Body of pancreas (tissue), 4 donors: Measurements from ENCODE around the gene GRID1. TPM values are rescaled to one million over a fixed set of nuclear protein-coding genes. Genes with fewer than 3 reads are reported as not detected.

Experiments used
- ATAC-seq: fragments of 150-250 bp; one replicate; pipeline ENCODE4 v1.9.1; 2016
- DNase-seq, 4 donors: peaks; one replicate each; pipeline ENCODE4 v3.0.0-alpha.2; 2019
- H3K27ac ChIP-seq, 4 donors: fragments of 200-600 bp; sonication (generic); 1 replicate in 3 of 4; 2 replicates in 1 of 4; pipeline versions ENCODE4 v1.5.1 to v1.6.1; 2016 to 2019; ENCODE audit warnings: mild to moderate bottlenecking in 1 of 4, mixed read lengths in 1 of 4, moderate library complexity in 1 of 4
- H3K27me3 ChIP-seq, 2 donors: fragments of 200-600 bp; sonication (generic); one replicate each; pipeline ENCODE4 v1.6.0; 2016; ENCODE audit warnings: mild to moderate bottlenecking in 1 of 2
- H3K36me3 ChIP-seq, 2 donors: fragments of 200-600 bp; sonication (generic); replicated peaks in 1 of 2; 2 replicates each; pipeline ENCODE4 v1.5.1; 2016; ENCODE audit warnings: low read depth in 2 of 2; ENCODE audit not compliant: insufficient read depth in 1 of 2
- H3K4me1 ChIP-seq: fragments of 200-600 bp; sonication (generic); one replicate; pipeline ENCODE4 v1.6.0; 2016
- H3K4me3 ChIP-seq, 2 donors: fragments of 200-600 bp; sonication (generic); 1 replicate in 1 of 2; 2 replicates in 1 of 2; pipeline ENCODE4 v1.5.1; 2016 to 2019
- H3K9me3 ChIP-seq, 3 donors: fragments of 200-600 bp; sonication (generic); 1 replicate in 2 of 3; 2 replicates in 1 of 3; pipeline ENCODE4 v1.5.1; 2016
- POLR2A ChIP-seq, 3 donors: fragments of 450-650 bp; IDR thresholded peaks; one replicate each; pipeline ENCODE4 v1.6.1; 2016; ENCODE audit warnings: antibody characterized with exemption in 3 of 3, mild to moderate bottlenecking in 2 of 3
- WGBS, 2 donors: methylation state at CpG; one replicate each; pipeline ENCODE4 v1.1.5; 2017; 5-methylcytosine and 5-hydroxymethylcytosine counted together
- intact Hi-C: fragments of 100-400 bp; cut with DNase I; formaldehyde crosslinking; loops from one replicate; pipeline ENCODE4 v1.15.1; 2023
- total RNA-seq, 2 donors: library from RNA; depleted of rRNA; stranded (reverse); fragments of >200 nt; gene quantifications; one replicate each; pipeline ENCODE4 v1.1.0, GENCODE V29; 2016
- TF ChIP-seq, protein P1 (sequence below), 7 experiments: fragments of 450-650 bp in 4 of 7; fragments of 200-600 bp in 3 of 7; sonication (generic) in 3 of 7; IDR thresholded peaks; one replicate each; pipeline ENCODE4 v1.5.1; 2016 to 2019; ENCODE audit warnings: antibody characterized with exemption in 7 of 7

Gene GRID1
- total RNA-seq, 2 donors from 2014 or later, result 1.0 to 1.6 TPM

DNA sequence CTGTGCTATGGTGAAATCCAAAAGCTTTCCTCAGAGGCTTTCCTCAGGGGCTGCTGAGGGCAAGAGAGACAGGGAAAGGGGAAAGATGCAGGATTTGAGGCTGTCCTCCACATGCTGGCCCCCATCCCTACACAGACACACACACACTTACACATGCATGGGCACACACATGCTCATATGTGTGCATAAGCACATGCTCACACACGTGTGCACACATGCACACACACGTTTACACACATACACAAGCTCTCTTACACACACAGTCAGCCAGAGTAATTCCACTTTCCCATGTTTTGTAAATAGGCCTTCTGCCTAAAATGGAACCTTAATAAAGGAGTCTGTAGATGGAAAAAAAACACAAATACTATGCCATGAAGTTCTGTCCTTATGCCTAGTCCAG is 312.9 kb downstream of the GRID1 start:
- Histone ChIP-seq H3K4me1 (no peaks in the 10 kb centered on the region), H3K9me3 (peaks cover 0 to 3% (median 0%) of the 10 kb centered on the region in 3 donors), H3K27me3 (no peaks in the 10 kb centered on the region), H3K36me3 (no peaks in the 10 kb centered on the region), H3K4me3 (no peak overlapping the region), H3K27ac (no peak overlapping the region)
- TF ChIP-seq POLR2A (IDR thresholded peaks at IDR 0.05), result no peak
- TF ChIP-seq, protein P1, sequence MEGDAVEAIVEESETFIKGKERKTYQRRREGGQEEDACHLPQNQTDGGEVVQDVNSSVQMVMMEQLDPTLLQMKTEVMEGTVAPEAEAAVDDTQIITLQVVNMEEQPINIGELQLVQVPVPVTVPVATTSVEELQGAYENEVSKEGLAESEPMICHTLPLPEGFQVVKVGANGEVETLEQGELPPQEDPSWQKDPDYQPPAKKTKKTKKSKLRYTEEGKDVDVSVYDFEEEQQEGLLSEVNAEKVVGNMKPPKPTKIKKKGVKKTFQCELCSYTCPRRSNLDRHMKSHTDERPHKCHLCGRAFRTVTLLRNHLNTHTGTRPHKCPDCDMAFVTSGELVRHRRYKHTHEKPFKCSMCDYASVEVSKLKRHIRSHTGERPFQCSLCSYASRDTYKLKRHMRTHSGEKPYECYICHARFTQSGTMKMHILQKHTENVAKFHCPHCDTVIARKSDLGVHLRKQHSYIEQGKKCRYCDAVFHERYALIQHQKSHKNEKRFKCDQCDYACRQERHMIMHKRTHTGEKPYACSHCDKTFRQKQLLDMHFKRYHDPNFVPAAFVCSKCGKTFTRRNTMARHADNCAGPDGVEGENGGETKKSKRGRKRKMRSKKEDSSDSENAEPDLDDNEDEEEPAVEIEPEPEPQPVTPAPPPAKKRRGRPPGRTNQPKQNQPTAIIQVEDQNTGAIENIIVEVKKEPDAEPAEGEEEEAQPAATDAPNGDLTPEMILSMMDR (IDR thresholded peaks at IDR 0.05), result no peak
- 71 to 76% methylated on average over 2 of the region's 2 CpGs for WGBS, 2 donors
- intact Hi-C loops, result no loop called here
- no peak for DNase-seq
- ATAC-seq, result no peak

DNA sequence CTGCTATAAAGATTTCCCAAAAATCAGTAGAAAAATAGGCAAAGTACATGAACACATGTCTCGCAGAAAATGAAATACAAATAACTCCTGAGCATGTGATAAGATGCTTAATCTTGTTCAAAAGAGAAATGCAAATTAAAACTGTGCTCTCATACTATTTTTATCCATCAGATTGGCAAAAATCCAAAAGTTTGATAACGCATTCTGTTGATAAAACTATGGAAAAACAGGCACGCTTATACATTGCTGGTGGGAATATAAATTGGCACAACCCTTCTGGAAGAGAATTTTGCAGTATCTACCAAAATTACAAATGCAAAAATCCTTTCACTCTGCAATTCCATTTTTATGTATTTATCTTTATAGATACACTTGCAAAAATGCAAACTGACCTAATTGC is 315.0 kb downstream of the GRID1 start:
- no peak for ATAC-seq
- TF ChIP-seq POLR2A (IDR thresholded peaks at IDR 0.05), result no peak
- TF ChIP-seq, protein P1 (IDR thresholded peaks at IDR 0.05), result no peak
- no peaks in the 10 kb centered on the region for H3K27me3 ChIP-seq
- DNase-seq, result no peak
- H3K4me1 ChIP-seq, result no peaks in the 10 kb centered on the region
- no peak overlapping the region for H3K4me3 ChIP-seq
- intact Hi-C loops, result no loop called here
- no peak overlapping the region for H3K27ac ChIP-seq
- H3K36me3 ChIP-seq, result no peaks in the 10 kb centered on the region
- 36 to 49% methylated on average over 3 of the region's 3 CpGs for WGBS, 2 donors
- H3K9me3 ChIP-seq, result peaks cover 0 to 3% (median 0%) of the 10 kb centered on the region in 3 donors

DNA sequence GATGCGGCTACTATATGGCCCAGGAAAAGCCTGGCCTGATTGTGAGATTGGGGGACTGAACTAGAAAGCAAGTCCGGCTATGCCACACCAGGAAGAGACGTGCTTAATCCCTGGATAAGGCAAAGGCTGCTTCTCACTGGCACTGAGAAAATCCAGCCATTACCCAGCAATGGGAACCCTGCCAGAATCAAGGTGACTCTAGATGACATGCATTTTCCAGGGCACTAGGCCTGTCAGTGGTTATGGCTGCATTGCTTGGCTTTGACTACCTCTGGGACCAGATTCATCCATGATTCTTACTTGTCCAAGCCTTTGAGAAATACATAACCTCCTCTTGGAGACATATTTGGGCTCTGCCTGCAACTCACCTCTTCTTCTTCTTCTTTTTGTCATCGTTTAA is 317.2 kb downstream of the GRID1 start:
- Histone ChIP-seq H3K4me3 (no peak overlapping the region), H3K27me3 (no peaks in the 10 kb centered on the region), H3K27ac (no peak overlapping the region), H3K9me3 (peaks cover 0 to 3% (median 0%) of the 10 kb centered on the region in 3 donors), H3K36me3 (no peaks in the 10 kb centered on the region), H3K4me1 (no peaks in the 10 kb centered on the region)
- TF ChIP-seq, protein P1 (IDR thresholded peaks at IDR 0.05), result no peak
- TF ChIP-seq POLR2A (IDR thresholded peaks at IDR 0.05), result no peak
- intact Hi-C loops, result no loop called here
- DNase-seq (no peak), ATAC-seq (no peak)
- 85 to 92% methylated on average over 4 of the region's 4 CpGs for WGBS, 2 donors

DNA sequence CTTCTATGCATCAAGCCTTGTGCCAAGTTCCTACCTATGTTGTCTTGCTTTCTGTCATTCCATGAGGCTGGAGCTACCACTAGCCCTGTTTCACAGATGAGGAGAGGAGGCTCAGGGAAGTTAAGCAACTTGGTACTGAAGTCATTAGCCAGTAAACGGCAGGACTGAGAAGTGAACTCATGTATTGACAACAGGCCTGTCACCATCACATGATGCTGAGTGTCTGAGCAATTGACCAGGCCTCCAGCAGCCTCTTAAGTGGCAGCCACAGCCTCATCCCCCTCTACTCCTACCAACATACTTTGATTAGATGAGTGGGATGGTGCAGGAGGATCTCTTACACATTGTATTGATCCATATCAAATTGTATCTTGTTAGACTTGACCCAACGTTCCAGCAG is 317.6 kb downstream of the GRID1 start:
- Histone ChIP-seq H3K9me3 (peaks cover 0 to 3% (median 0%) of the 10 kb centered on the region in 3 donors), H3K27ac (no peak overlapping the region), H3K4me3 (no peak overlapping the region), H3K36me3 (no peaks in the 10 kb centered on the region), H3K27me3 (no peaks in the 10 kb centered on the region), H3K4me1 (no peaks in the 10 kb centered on the region)
- ATAC-seq (no peak), DNase-seq (no peak)
- WGBS, 2 donors, result 90% methylated on average over 2 of the region's 2 CpGs
- intact Hi-C loops, result no loop called here
- TF ChIP-seq, protein P1 (IDR thresholded peaks at IDR 0.05), result no peak
- no peak for TF ChIP-seq POLR2A (IDR thresholded peaks at IDR 0.05)

DNA sequence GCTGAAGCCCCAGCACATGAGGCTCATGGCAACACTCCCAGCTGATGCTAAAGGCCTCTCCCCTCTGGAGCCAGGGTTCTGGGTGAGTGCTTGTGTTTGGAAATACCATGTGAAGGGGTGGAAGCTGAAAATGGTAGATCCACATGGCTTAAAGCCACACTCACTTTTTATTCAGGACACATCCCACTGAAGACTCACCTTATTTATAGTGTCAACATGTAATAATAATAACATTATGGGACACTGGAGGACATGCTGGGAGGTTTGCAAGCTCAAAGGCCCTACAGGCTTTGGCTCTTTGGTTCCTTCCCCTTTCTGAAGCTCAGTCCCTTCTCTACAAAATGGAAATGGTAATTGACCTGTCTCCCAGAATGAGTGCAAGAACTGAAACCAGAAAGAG is 318.0 kb downstream of the GRID1 start:
- intact Hi-C loops, result no loop called here
- ATAC-seq (no peak), DNase-seq (no peak)
- no peaks in the 10 kb centered on the region for H3K36me3 ChIP-seq
- H3K27ac ChIP-seq, result no peak overlapping the region
- peaks cover 0 to 3% (median 0%) of the 10 kb centered on the region in 3 donors for H3K9me3 ChIP-seq
- H3K4me1 ChIP-seq, result no peaks in the 10 kb centered on the region
- no peaks in the 10 kb centered on the region for H3K27me3 ChIP-seq
- TF ChIP-seq, protein P1 (IDR thresholded peaks at IDR 0.05), result no peak
- TF ChIP-seq POLR2A (IDR thresholded peaks at IDR 0.05), result no peak
- no peak overlapping the region for H3K4me3 ChIP-seq
